SK-N-MC (cell line): ENCODE data around the gene EFNB2.

Experiments used
- DNase-seq: peaks from one replicate; pipeline ENCODE4 v3.0.0-alpha.2; 2011; ENCODE audit warnings: low read depth, low spot score
- H3K27ac ChIP-seq: fragments of 200-600 bp; sonication (generic); 2 replicates; pipeline ENCODE4 v1.5.1; 2016; ENCODE audit warnings: mixed run types
- H3K36me3 ChIP-seq: fragments of 200-600 bp; sonication (generic); 2 replicates; pipeline ENCODE4 v1.6.1; 2017; ENCODE audit warnings: antibody characterized with exemption, low read length, mixed read lengths; ENCODE audit not compliant: insufficient read depth
- H3K4me3 ChIP-seq: fragments of 200-600 bp; sonication (generic); 2 replicates; pipeline ENCODE4 v1.5.1; 2016
- H3K9ac ChIP-seq: fragments of 200-600 bp; sonication (generic); 2 replicates; pipeline ENCODE4 v1.8.0; 2017; ENCODE audit warnings: mixed run types, mixed read lengths; ENCODE audit not compliant: insufficient read length
- H3K9me3 ChIP-seq: fragments of 200-600 bp; sonication (generic); 2 replicates; pipeline ENCODE4 v1.6.1; 2017; ENCODE audit warnings: low read depth, mild to moderate bottlenecking, antibody characterized with exemption, low read length, moderate library complexity, mixed read lengths
- EZH2 ChIP-seq: fragments of 200-600 bp; sonication (generic); IDR thresholded peaks from one replicate; pipeline ENCODE4 v1.6.1; 2017; ENCODE audit warnings: antibody characterized with exemption
- FOXP2 ChIP-seq: optimal IDR thresholded peaks from 2 replicates; pipeline ENCODE3; 2011; ENCODE audit warnings: mild to moderate bottlenecking, moderate library complexity; ENCODE audit not compliant: insufficient read depth; ENCODE audit errors: extremely low read length, control extremely low read depth
- POLR2AphosphoS5 ChIP-seq: IDR thresholded peaks from 2 replicates; pipeline ENCODE4 v1.6.1; 2012; ENCODE audit warnings: mild to moderate bottlenecking, low read depth, low read length, borderline replicate concordance

The EFNB2 gene

GRCh38 chr13:106488076-106488475 lies 47.4 kb downstream of the EFNB2 start:
- Histone ChIP-seq H3K27ac (no peak overlapping the region), H3K9ac (no peak overlapping the region), H3K9me3 (no peaks in the 10 kb centered on the region), H3K4me3 (no peak overlapping the region), H3K36me3 (no peaks in the 10 kb centered on the region)
- TF ChIP-seq POLR2AphosphoS5 (no peak), FOXP2 (no peak), EZH2 (no peak)
- DNase-seq, result no peak

GRCh38 chr13:106487129-106487528 lies 48.3 kb downstream of the EFNB2 start:
- no peaks in the 10 kb centered on the region for H3K9me3 ChIP-seq
- no peaks in the 10 kb centered on the region for H3K36me3 ChIP-seq
- no peak for TF ChIP-seq EZH2
- TF ChIP-seq FOXP2, result no peak
- TF ChIP-seq POLR2AphosphoS5, result no peak
- DNase-seq, result no peak
- no peak overlapping the region for H3K4me3 ChIP-seq
- H3K9ac ChIP-seq, result no peak overlapping the region
- no peak overlapping the region for H3K27ac ChIP-seq

- H3K9me3 ChIP-seq, result no peaks in the 10 kb centered on the region
Measured at GRCh38 chr13:106486287-106486686, 49.2 kb downstream of the EFNB2 start.

GRCh38 chr13:106484537-106485193 lies 50.8 kb downstream of the EFNB2 start:
- H3K4me3 ChIP-seq, result no peak overlapping the region
- H3K27ac ChIP-seq, result no peak overlapping the region
- no peak for DNase-seq
- H3K9me3 ChIP-seq, result no peaks in the 10 kb centered on the region
- no peak for TF ChIP-seq EZH2
- no peak for TF ChIP-seq POLR2AphosphoS5
- no peak for TF ChIP-seq FOXP2
- no peak overlapping the region for H3K9ac ChIP-seq
- H3K36me3 ChIP-seq, result no peaks in the 10 kb centered on the region

More at GRCh38 chr13:106486287-106486686, 49.2 kb downstream of the EFNB2 start:
- TF ChIP-seq POLR2AphosphoS5 (no peak), EZH2 (no peak), FOXP2 (no peak)
- Histone ChIP-seq H3K9ac (no peak overlapping the region), H3K4me3 (no peak overlapping the region), H3K27ac (no peak overlapping the region), H3K36me3 (no peaks in the 10 kb centered on the region)
- DNase-seq, result no peak

- Histone ChIP-seq H3K9ac (no peak overlapping the region), H3K27ac (no peak overlapping the region), H3K9me3 (no peaks in the 10 kb centered on the region), H3K4me3 (no peak overlapping the region), H3K36me3 (no peaks in the 10 kb centered on the region)
- no peak for TF ChIP-seq FOXP2
- no peak for TF ChIP-seq POLR2AphosphoS5
- TF ChIP-seq EZH2, result no peak
- DNase-seq, result no peak
Measured at GRCh38 chr13:106484084-106484483, 51.4 kb downstream of the EFNB2 start.

- no peak for TF ChIP-seq POLR2AphosphoS5
- no peak for TF ChIP-seq FOXP2
- no peak for TF ChIP-seq EZH2
- H3K9ac ChIP-seq, result no peak overlapping the region
- no peaks in the 10 kb centered on the region for H3K36me3 ChIP-seq
- no peak for DNase-seq
- no peak overlapping the region for H3K27ac ChIP-seq
- H3K4me3 ChIP-seq, result no peak overlapping the region
- no peaks in the 10 kb centered on the region for H3K9me3 ChIP-seq
Measured at GRCh38 chr13:106481919-106482318, 53.5 kb downstream of the EFNB2 start.

GRCh38 chr13:106480351-106480910 lies 55.0 kb downstream of the EFNB2 start:
- no peak for TF ChIP-seq FOXP2
- TF ChIP-seq EZH2, result no peak
- no peak for TF ChIP-seq POLR2AphosphoS5
- DNase-seq, result no peak
- no peaks in the 10 kb centered on the region for H3K36me3 ChIP-seq
- H3K9ac ChIP-seq, result no peak overlapping the region
- no peak overlapping the region for H3K27ac ChIP-seq
- H3K4me3 ChIP-seq, result no peak overlapping the region
- H3K9me3 ChIP-seq, result no peaks in the 10 kb centered on the region

GRCh38 chr13:106479929-106480328 lies 55.5 kb downstream of the EFNB2 start:
- no peak overlapping the region for H3K4me3 ChIP-seq
- no peaks in the 10 kb centered on the region for H3K9me3 ChIP-seq
- no peak for TF ChIP-seq POLR2AphosphoS5
- no peak overlapping the region for H3K9ac ChIP-seq
- no peak overlapping the region for H3K27ac ChIP-seq
- no peaks in the 10 kb centered on the region for H3K36me3 ChIP-seq
- no peak for DNase-seq

- TF ChIP-seq FOXP2, result no peak
- TF ChIP-seq POLR2AphosphoS5, result no peak
- TF ChIP-seq EZH2, result no peak
Measured at GRCh38 chr13:106478116-106478515, 57.3 kb downstream of the EFNB2 start.

More at GRCh38 chr13:106478116-106478515, 57.3 kb downstream of the EFNB2 start:
- H3K4me3 ChIP-seq, result no peak overlapping the region
- no peaks in the 10 kb centered on the region for H3K9me3 ChIP-seq
- no peak overlapping the region for H3K27ac ChIP-seq
- H3K36me3 ChIP-seq, result no peaks in the 10 kb centered on the region
- DNase-seq, result no peak
- no peak overlapping the region for H3K9ac ChIP-seq
